HepG2 (cell line): ENCODE measurements around the gene SNRNP48. TPM values are rescaled to one million over a fixed set of nuclear protein-coding genes. Genes with fewer than 3 reads are reported as not detected.

ENCODE experiments used
- AHR ChIP-seq: IDR thresholded peaks from 2 replicates; pipeline ENCODE4 v1.6.1; 2018; ENCODE audit warnings: missing genetic modification reagents, missing compliant biosample characterization
- ARHGAP35 ChIP-seq: sonication (generic); formaldehyde crosslinking; IDR thresholded peaks from 2 replicates; pipeline ENCODE4 v1.9.0; 2022; ENCODE audit warnings: mild to moderate bottlenecking, inconsistent platforms, moderate library complexity, missing genetic modification reagents, borderline replicate concordance
- CAMTA2 ChIP-seq: sonication (generic); formaldehyde crosslinking; IDR thresholded peaks from 2 replicates; pipeline ENCODE4 v1.4.0; 2020; ENCODE audit warnings: mild to moderate bottlenecking, missing genetic modification reagents, borderline replicate concordance
- GFI1 ChIP-seq: sonication (generic); formaldehyde crosslinking; IDR thresholded peaks from 2 replicates; pipeline ENCODE4 v1.5.0; 2020; ENCODE audit warnings: missing genetic modification reagents, mild to moderate bottlenecking, borderline replicate concordance
- HIC2 ChIP-seq: sonication (generic); formaldehyde crosslinking; IDR thresholded peaks from 2 replicates; pipeline ENCODE4 v1.9.0; 2022; ENCODE audit warnings: low read depth, missing genetic modification reagents
- HINFP ChIP-seq: sonication (generic); formaldehyde crosslinking; IDR thresholded peaks from 2 replicates; pipeline ENCODE4 v1.4.0; 2020; ENCODE audit warnings: low read depth, mild to moderate bottlenecking, missing genetic modification reagents
- HNRNPL ChIP-seq: fragments of 200-400 bp; formaldehyde crosslinking; IDR thresholded peaks from 2 replicates; pipeline ENCODE4 v1.6.1; 2017; ENCODE audit warnings: mild to moderate bottlenecking, low read depth, low read length
- KLF11 ChIP-seq: IDR thresholded peaks from 2 replicates; pipeline ENCODE4 v1.6.1; 2016; ENCODE audit warnings: missing compliant biosample characterization
- LCORL ChIP-seq, 2 experiments: fragments of 450-650 bp in 1 of 2; sonication (generic) in 1 of 2; formaldehyde crosslinking in 1 of 2; IDR thresholded peaks; 2 replicates each; pipeline versions ENCODE4 v1.5.0 to v1.6.1; 2017 to 2020; ENCODE audit warnings: antibody characterized with exemption in 1 of 2, missing genetic modification reagents in 1 of 2
- NR1H2 ChIP-seq: sonication (generic); formaldehyde crosslinking; IDR thresholded peaks from 2 replicates; pipeline ENCODE4 v1.8.1; 2022; ENCODE audit warnings: low read depth, missing genetic modification reagents, borderline replicate concordance
- PAWR ChIP-seq: sonication (generic); formaldehyde crosslinking; IDR thresholded peaks from 2 replicates; pipeline ENCODE4 v1.4.0; 2020; ENCODE audit warnings: missing genetic modification reagents, mild to moderate bottlenecking, borderline replicate concordance
- TBX2 ChIP-seq: sonication (generic); formaldehyde crosslinking; IDR thresholded peaks from 2 replicates; pipeline ENCODE4 v1.5.0; 2020; ENCODE audit warnings: missing genetic modification reagents, mild to moderate bottlenecking, borderline replicate concordance
- XRCC5 ChIP-seq: fragments of 200-400 bp; formaldehyde crosslinking; optimal IDR thresholded peaks from 2 replicates; pipeline ENCODE3; 2017; ENCODE audit warnings: mild to moderate bottlenecking, low read length
- YEATS4 ChIP-seq: sonication (generic); formaldehyde crosslinking; IDR thresholded peaks from 2 replicates; pipeline ENCODE4 v1.4.0; 2020; ENCODE audit warnings: missing genetic modification reagents, borderline replicate concordance
- ZFP90 ChIP-seq: sonication (generic); formaldehyde crosslinking; IDR thresholded peaks from 2 replicates; pipeline ENCODE4 v1.8.0; 2022; ENCODE audit warnings: missing genetic modification reagents, mild to moderate bottlenecking, inconsistent platforms, borderline replicate concordance
- ZNF253 ChIP-seq: sonication (generic); formaldehyde crosslinking; IDR thresholded peaks from 2 replicates; pipeline ENCODE4 v1.8.0; 2022; ENCODE audit warnings: mild to moderate bottlenecking, missing genetic modification reagents, borderline replicate concordance
- ZNF280B ChIP-seq: sonication (generic); formaldehyde crosslinking; IDR thresholded peaks from 2 replicates; pipeline ENCODE4 v1.5.0; 2020; ENCODE audit warnings: missing genetic modification reagents, mild to moderate bottlenecking, borderline replicate concordance
- ZNF652 ChIP-seq: IDR thresholded peaks from 2 replicates; pipeline ENCODE4 v1.6.1; 2016; ENCODE audit warnings: low read depth, borderline replicate concordance
- ZNF703 ChIP-seq: sonication (generic); formaldehyde crosslinking; IDR thresholded peaks from 2 replicates; pipeline ENCODE4 v1.5.1; 2020; ENCODE audit warnings: missing genetic modification reagents, mild to moderate bottlenecking, moderate library complexity, borderline replicate concordance
- polyA plus RNA-seq, 8 experiments: library from polyadenylated mRNA; depleted of rRNA in 3 of 8; stranded (reverse) in 7 of 8; unstranded in 1 of 8; fragments of >200 nt; fragmentation: Illumina TruSeq in 4 of 8; extraction: Trizol in 4 of 8; gene quantifications; 2 replicates each; pipeline versions ENCODE4 v1.2.1 to v1.2.3, GENCODE V29; 2011 to 2016; ENCODE audit warnings: low read depth in 4 of 8, missing spikeins in 1 of 8, mixed read lengths in 1 of 8; ENCODE audit not compliant: insufficient read depth in 1 of 8
- total RNA-seq, 5 experiments: library from RNA; depleted of rRNA; stranded (reverse); fragments of >200 nt; fragmentation: Illumina TruSeq; extraction: Trizol; gene quantifications; 2 replicates each; pipeline ENCODE4 v1.2.3, GENCODE V29; 2016; ENCODE audit warnings: low read depth in 1 of 5
- TF ChIP-seq, protein P1 (sequence below): IDR thresholded peaks from 2 replicates; pipeline ENCODE4 v1.6.1; 2016; ENCODE audit warnings: mild to moderate bottlenecking, missing biosample characterization, missing genetic modification reagents
- TF ChIP-seq, protein P2 (sequence below): sonication (generic); formaldehyde crosslinking; IDR thresholded peaks from 2 replicates; pipeline ENCODE4 v1.8.0; 2022; ENCODE audit warnings: mild to moderate bottlenecking, missing genetic modification reagents, moderate library complexity

The SNRNP48 gene
- total and polyA plus RNA-seq, 2 of the 13 experiments (the other 11 are each of a cell fraction or from before 2014, with no cell fraction given), result 17.5 to 47.5 TPM

- TF ChIP-seq HIC2 (CRISPR knock-in tag) (peak; percentile 73; the same call in 1 of the 2 replicates), YEATS4 (CRISPR knock-in tag) (peak; percentile 92), NR1H2 (CRISPR knock-in tag) (no peak; the same call in 1 of the 2 replicates), ZNF253 (CRISPR knock-in tag) (peak; percentile 88; the same call in 1 of the 2 replicates), ZFP90 (CRISPR knock-in tag) (no peak; the same call in 1 of the 2 replicates), ZNF652 (no peak; the same call in 1 of the 2 replicates), ARHGAP35 (CRISPR knock-in tag) (peak; percentile 78; the same call in 1 of the 2 replicates), HNRNPL (no peak), GFI1 (CRISPR knock-in tag) (peak; percentile 75; the same call in 1 of the 2 replicates), PAWR (no peak), CAMTA2 (no peak), KLF11 (CRISPR knock-in tag) (no peak), LCORL (IDR thresholded peaks at IDR 0.05) (no peak), LCORL (CRISPR knock-in tag; IDR thresholded peaks at IDR 0.05) (peak; percentile 96), HINFP (0 out of 2 replicates have a peak, but pooled peaks have one; percentile 36), TBX2 (CRISPR knock-in tag) (peak; percentile 96), ZNF280B (peak; percentile 13; the same call in 1 of the 2 replicates), ZNF703 (CRISPR knock-in tag) (peak; percentile 58; the same call in 1 of the 2 replicates), AHR (CRISPR knock-in tag) (peak; percentile 41; the same call in 1 of the 2 replicates), XRCC5 (peak; percentile 52)
- TF ChIP-seq, protein P1, sequence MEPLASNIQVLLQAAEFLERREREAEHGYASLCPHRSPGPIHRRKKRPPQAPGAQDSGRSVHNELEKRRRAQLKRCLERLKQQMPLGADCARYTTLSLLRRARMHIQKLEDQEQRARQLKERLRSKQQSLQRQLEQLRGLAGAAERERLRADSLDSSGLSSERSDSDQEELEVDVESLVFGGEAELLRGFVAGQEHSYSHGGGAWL (CRISPR knock-in tag), result peak; percentile 90
- TF ChIP-seq, protein P2, sequence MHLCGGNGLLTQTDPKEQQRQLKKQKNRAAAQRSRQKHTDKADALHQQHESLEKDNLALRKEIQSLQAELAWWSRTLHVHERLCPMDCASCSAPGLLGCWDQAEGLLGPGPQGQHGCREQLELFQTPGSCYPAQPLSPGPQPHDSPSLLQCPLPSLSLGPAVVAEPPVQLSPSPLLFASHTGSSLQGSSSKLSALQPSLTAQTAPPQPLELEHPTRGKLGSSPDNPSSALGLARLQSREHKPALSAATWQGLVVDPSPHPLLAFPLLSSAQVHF (CRISPR knock-in tag), result peak; percentile 69; the same call in 1 of the 2 replicates
Observed at GRCh38 chr6:7541175-7542064, 48.6 kb upstream of the SNRNP48 start, which contains the start of gene DSP (continued).
